HG03460 (cell line): Measurements from ENCODE around the gene ROBO2.

Experiments used
- ATAC-seq: cut with Tn5 transposase; IDR thresholded peaks from one replicate; pipeline ENCODE4 v1.9.1; 2021; ENCODE audit not compliant: unreplicated experiment

Gene ROBO2

GRCh38 chr3:77626157-77626556 lies 586.3 kb downstream of the ROBO2 start:
- no peak for ATAC-seq

- ATAC-seq: no peak
Measured at GRCh38 chr3:77648214-77648613, 608.3 kb downstream of the ROBO2 start.

- ATAC-seq: no peak
Measured at GRCh38 chr3:77648664-77649063, 608.8 kb downstream of the ROBO2 start.

GRCh38 chr3:77652624-77653023 lies 612.7 kb downstream of the ROBO2 start:
- ATAC-seq: no peak

- no peak for ATAC-seq
Measured at GRCh38 chr3:77655396-77655795, 615.5 kb downstream of the ROBO2 start.

- ATAC-seq: no peak
Measured at GRCh38 chr3:77660718-77661117, 620.8 kb downstream of the ROBO2 start.

- ATAC-seq: no peak
Measured at GRCh38 chr3:77667901-77668300, 628.0 kb downstream of the ROBO2 start.

GRCh38 chr3:77668376-77668775 lies 628.5 kb downstream of the ROBO2 start:
- ATAC-seq: no peak

GRCh38 chr3:77672016-77672415 lies 632.1 kb downstream of the ROBO2 start:
- no peak for ATAC-seq

- no peak for ATAC-seq
Measured at GRCh38 chr3:77682162-77682561, 642.3 kb downstream of the ROBO2 start.

GRCh38 chr3:77684115-77684514 lies 644.2 kb downstream of the ROBO2 start:
- no peak for ATAC-seq

- ATAC-seq: no peak
Measured at GRCh38 chr3:77685713-77686112, 645.8 kb downstream of the ROBO2 start.

- ATAC-seq: no peak
Measured at GRCh38 chr3:77686560-77686959, 646.7 kb downstream of the ROBO2 start.

- no peak for ATAC-seq
Measured at GRCh38 chr3:77687545-77687944, 647.6 kb downstream of the ROBO2 start.

GRCh38 chr3:77690284-77690845 lies 650.5 kb downstream of the ROBO2 start:
- no peak for ATAC-seq

- ATAC-seq: no peak
Measured at GRCh38 chr3:77693147-77693546, 653.2 kb downstream of the ROBO2 start.

GRCh38 chr3:77699125-77699691 lies 659.3 kb downstream of the ROBO2 start:
- ATAC-seq: no peak
